ENCODE measurements around the gene OXSR1. TPM values are rescaled to one million over a fixed set of nuclear protein-coding genes. Genes with fewer than 3 reads are reported as not detected.

OXSR1 gene
- total RNA-seq, 2 donors from 2014 or later = 21.2 to 32.7 TPM

DNA sequence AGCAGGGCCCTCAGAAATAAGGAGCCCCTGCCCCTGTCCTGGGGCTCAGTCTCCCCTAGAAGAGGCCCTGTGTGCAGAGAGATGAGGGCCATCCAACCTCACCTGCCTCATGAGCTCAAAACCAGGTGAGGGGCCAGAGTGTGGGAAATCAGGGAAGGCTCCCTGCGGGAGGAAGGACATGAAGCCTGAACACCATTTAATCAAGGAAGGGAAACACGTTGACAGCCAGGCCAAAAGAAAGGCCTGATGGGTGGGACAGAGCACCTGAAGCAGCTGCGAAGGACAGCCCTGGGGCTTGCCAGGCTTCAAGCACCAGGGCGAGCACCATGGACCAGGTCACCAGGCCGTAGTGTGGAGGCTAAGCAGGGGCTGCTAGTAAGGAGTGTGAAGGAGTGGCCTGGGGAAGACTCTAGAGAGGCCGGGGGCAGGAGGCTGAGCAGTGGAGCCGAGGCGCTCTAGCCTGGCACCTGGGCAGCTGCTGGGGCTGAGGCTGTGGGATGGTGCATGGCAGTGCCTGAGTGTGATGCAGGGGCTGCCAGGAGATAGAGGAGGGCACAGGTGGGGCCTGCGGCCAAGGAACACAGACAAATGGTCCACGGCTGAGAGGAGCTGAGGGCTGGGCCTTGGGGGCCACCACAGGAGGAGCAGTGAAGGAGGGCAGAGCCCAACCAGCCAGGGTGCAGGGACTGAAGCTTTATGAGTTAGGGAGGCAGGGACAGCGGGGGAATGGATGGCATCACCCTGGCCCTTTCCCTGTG is 44.5 kb upstream of the OXSR1 start:
- intact Hi-C loops (cut with DNase I) = no loop called here
- no peak for DNase-seq (ENCODE audit: low spot score)
- no peak overlapping the region for H3K27ac ChIP-seq
- H3K27me3 ChIP-seq (replicated peaks; ENCODE audit: insufficient read depth) = no peaks in the 10 kb centered on the region
- peaks cover 5 to 16% of the 10 kb centered on the region in 2 donors for H3K36me3 ChIP-seq
- WGBS = 82% methylated on average over 11 of the region's 11 CpGs
- H3K4me3 ChIP-seq = no peak overlapping the region
- no peaks in the 10 kb centered on the region for H3K4me1 ChIP-seq (replicated peaks)
- H3K9me3 ChIP-seq = no peaks in the 10 kb centered on the region
- no peak for TF ChIP-seq POLR2A (IDR thresholded peaks at IDR 0.05)
- TF ChIP-seq, protein P1, sequence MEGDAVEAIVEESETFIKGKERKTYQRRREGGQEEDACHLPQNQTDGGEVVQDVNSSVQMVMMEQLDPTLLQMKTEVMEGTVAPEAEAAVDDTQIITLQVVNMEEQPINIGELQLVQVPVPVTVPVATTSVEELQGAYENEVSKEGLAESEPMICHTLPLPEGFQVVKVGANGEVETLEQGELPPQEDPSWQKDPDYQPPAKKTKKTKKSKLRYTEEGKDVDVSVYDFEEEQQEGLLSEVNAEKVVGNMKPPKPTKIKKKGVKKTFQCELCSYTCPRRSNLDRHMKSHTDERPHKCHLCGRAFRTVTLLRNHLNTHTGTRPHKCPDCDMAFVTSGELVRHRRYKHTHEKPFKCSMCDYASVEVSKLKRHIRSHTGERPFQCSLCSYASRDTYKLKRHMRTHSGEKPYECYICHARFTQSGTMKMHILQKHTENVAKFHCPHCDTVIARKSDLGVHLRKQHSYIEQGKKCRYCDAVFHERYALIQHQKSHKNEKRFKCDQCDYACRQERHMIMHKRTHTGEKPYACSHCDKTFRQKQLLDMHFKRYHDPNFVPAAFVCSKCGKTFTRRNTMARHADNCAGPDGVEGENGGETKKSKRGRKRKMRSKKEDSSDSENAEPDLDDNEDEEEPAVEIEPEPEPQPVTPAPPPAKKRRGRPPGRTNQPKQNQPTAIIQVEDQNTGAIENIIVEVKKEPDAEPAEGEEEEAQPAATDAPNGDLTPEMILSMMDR (IDR thresholded peaks at IDR 0.05) = no peak
- TF ChIP-seq POLR2AphosphoS5 (IDR thresholded peaks at IDR 0.05) = no peak

DNA sequence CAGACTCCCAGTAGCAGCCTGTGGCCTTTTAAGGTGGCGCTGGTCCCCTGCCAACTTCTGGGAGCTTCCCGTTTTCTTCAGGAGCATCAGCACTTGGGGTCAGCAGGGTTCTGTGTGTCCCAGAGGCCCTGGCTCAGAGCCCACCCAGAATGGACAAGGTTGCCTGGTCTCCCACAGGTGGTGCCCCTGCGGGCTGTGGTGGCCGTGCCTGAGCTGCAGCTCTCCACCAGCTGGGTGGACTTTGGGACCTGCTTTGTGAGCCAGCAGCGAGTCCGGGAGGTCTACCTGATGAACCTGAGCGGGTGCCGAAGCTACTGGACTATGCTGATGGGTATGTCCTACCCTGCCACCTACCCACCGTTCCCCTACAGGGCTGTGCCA is 43.9 kb upstream of the OXSR1 start:
- Histone ChIP-seq H3K9me3 (no peaks in the 10 kb centered on the region), H3K27me3 (replicated peaks; ENCODE audit: insufficient read depth) (no peaks in the 10 kb centered on the region), H3K4me3 (no peak overlapping the region), H3K27ac (no peak overlapping the region), H3K36me3 (peaks cover 11 to 22% of the 10 kb centered on the region in 2 donors), H3K4me1 (replicated peaks) (no peaks in the 10 kb centered on the region)
- TF ChIP-seq, protein P1 (IDR thresholded peaks at IDR 0.05) = no peak
- no peak for TF ChIP-seq POLR2A (IDR thresholded peaks at IDR 0.05)
- no peak for TF ChIP-seq POLR2AphosphoS5 (IDR thresholded peaks at IDR 0.05)
- intact Hi-C loops (cut with DNase I) = no loop called here
- no peak for DNase-seq (ENCODE audit: low spot score)
- WGBS = 91% methylated on average over 7 of the region's 9 CpGs

DNA sequence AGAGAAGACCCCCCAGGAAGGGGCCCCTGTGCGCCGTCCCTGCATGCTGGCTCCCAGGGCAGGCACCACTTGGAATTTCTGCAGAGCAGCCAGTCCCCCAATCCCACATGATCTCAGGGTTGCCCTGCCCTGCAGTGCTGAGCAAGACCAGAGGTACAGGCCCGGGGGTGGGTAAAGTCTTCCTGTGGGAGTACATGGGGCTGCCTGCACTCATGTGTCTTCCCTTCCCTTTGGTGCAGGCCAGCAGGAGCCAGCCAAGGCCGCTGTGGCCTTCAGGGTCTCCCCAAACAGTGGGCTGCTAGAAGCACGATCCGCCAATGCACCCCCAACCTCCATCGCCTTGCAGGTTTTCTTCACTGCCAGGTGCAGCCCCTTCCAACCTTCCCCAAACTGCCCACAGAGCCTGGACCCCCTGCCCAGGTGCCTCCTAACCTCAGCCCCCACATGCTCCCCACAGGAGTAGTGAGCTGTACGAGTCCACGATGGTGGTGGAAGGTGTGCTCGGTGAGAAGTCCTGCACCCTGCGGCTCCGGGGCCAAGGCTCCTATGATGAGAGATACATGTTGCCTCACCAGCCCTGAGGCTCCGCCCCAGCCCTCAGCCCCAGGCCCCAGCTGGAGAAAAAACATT is 43.4 kb upstream of the OXSR1 start:
- DNase-seq (ENCODE audit: low spot score) = no peak
- Histone ChIP-seq H3K36me3 (peaks cover 15 to 23% of the 10 kb centered on the region in 2 donors), H3K4me1 (replicated peaks) (no peaks in the 10 kb centered on the region), H3K9me3 (no peaks in the 10 kb centered on the region), H3K27ac (no peak overlapping the region), H3K27me3 (replicated peaks; ENCODE audit: insufficient read depth) (no peaks in the 10 kb centered on the region), H3K4me3 (no peak overlapping the region)
- intact Hi-C loops (cut with DNase I) = no loop called here
- 93% methylated on average over 13 of the region's 13 CpGs for WGBS
- TF ChIP-seq POLR2AphosphoS5 (IDR thresholded peaks at IDR 0.05) = no peak
- TF ChIP-seq, protein P1 (IDR thresholded peaks at IDR 0.05) = no peak
- no peak for TF ChIP-seq POLR2A (IDR thresholded peaks at IDR 0.05)

DNA sequence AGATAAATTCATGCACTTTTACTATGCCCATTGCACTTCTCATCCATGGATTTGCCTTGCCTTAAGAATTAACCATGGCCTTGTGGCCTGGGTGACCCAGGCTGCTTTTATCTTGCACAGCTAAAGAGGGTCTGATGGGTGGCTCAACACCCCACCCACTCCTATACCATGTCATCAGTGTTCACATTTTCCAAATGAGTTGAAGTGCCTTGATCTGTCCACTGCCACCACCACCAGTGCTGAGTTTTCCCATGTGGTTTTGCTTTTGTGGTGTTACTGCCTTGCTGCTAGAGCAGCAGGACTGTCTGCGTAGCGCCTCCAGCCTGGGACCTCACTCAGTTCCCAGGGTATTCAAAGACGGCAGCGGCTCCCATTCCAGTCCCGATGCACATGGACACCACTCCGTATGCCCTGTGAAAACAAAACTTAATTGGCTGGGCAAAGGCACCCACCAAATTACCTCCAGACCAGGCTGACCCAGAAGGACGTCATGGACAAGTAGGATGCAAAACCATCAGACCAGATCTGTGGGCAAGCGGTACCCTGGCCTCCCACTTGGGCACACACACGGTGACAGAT is 42.5 kb upstream of the OXSR1 start:
- Histone ChIP-seq H3K36me3 (peaks cover 19 to 28% of the 10 kb centered on the region in 2 donors), H3K4me3 (no peak overlapping the region), H3K4me1 (replicated peaks) (no peaks in the 10 kb centered on the region), H3K9me3 (no peaks in the 10 kb centered on the region), H3K27ac (no peak overlapping the region), H3K27me3 (replicated peaks; ENCODE audit: insufficient read depth) (no peaks in the 10 kb centered on the region)
- WGBS = 94% methylated on average over 9 of the region's 9 CpGs
- DNase-seq (ENCODE audit: low spot score) = no peak
- intact Hi-C loops (cut with DNase I) = no loop called here
- TF ChIP-seq, protein P1 (IDR thresholded peaks at IDR 0.05) = no peak
- TF ChIP-seq POLR2AphosphoS5 (IDR thresholded peaks at IDR 0.05) = no peak
- no peak for TF ChIP-seq POLR2A (IDR thresholded peaks at IDR 0.05)
